Measurements from ENCODE around the gene FKBP6.

DNA sequence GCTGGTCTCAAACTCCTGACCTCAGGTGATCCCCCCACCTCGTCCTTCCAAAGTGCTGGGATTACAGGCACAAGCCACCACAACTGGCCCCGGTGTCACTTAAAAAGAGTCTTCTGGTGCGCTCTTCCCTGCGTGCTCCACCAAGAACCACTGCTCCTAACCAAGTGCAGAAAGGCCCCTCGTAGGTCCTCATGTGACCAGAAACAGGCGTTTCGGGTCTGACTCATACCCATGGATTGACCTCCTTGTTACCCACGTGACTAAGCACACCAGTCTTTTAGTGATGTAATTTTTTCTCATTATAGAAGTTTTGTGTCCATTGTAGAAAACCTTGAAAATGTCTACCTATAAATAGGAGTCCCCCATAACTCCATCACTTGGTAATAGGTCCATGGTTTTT is 13.9 kb downstream of the FKBP6 start:
- TF ChIP-seq, protein P1, sequence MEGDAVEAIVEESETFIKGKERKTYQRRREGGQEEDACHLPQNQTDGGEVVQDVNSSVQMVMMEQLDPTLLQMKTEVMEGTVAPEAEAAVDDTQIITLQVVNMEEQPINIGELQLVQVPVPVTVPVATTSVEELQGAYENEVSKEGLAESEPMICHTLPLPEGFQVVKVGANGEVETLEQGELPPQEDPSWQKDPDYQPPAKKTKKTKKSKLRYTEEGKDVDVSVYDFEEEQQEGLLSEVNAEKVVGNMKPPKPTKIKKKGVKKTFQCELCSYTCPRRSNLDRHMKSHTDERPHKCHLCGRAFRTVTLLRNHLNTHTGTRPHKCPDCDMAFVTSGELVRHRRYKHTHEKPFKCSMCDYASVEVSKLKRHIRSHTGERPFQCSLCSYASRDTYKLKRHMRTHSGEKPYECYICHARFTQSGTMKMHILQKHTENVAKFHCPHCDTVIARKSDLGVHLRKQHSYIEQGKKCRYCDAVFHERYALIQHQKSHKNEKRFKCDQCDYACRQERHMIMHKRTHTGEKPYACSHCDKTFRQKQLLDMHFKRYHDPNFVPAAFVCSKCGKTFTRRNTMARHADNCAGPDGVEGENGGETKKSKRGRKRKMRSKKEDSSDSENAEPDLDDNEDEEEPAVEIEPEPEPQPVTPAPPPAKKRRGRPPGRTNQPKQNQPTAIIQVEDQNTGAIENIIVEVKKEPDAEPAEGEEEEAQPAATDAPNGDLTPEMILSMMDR (IDR thresholded peaks at IDR 0.05; ENCODE audit: poor library complexity, severe bottlenecking), result no peak
- TF ChIP-seq POLR2AphosphoS5 (IDR thresholded peaks at IDR 0.05) (no peak), EZH2 (IDR thresholded peaks at IDR 0.05; ENCODE audit: borderline replicate concordance, insufficient read depth, low read length, poor library complexity, severe bottlenecking) (no peak), SMC3 (conservative IDR thresholded peaks at IDR 0.05; ENCODE audit: poor library complexity) (no peak), MXI1 (conservative IDR thresholded peaks at IDR 0.05; ENCODE audit: poor library complexity, severe bottlenecking) (no peak), TAF1 (IDR thresholded peaks at IDR 0.05; ENCODE audit: low read depth) (no peak)

Measured in neural cell (in vitro differentiated cells).